ENCODE measurements around the gene KRTAP19-7.

KRTAP19-7 gene

GRCh38 chr21:30561264-30561895 lies at the start of gene KRTAP19-7:
TSS of gene KRTAP19-7 (minus strand) at chr21:30561314. CDS start at chr21:30561289, 25 bp downstream.
- DNase-seq (ENCODE audit: low read depth) = no peak

- no peak for DNase-seq (ENCODE audit: low read depth)
Measured at GRCh38 chr21:30605968-30606367, 44.9 kb upstream of the KRTAP19-7 start.

GRCh38 chr21:30600787-30601186 lies 39.7 kb upstream of the KRTAP19-7 start, which contains the start of gene KRTAP22-1:
TSS of gene KRTAP22-1 (plus strand) at chr21:30601087.
- no peak for DNase-seq (ENCODE audit: low read depth)

GRCh38 chr21:30598802-30599201 lies 37.7 kb upstream of the KRTAP19-7 start, which contains the start of gene KRTAP6-2:
TSS of gene KRTAP6-2 (minus strand) at chr21:30598902. CDS start at chr21:30598874, 28 bp downstream.
- no peak for DNase-seq (ENCODE audit: low read depth)

GRCh38 chr21:30592140-30592539 lies 31.0 kb upstream of the KRTAP19-7 start, which contains the start of gene KRTAP6-3:
TSS of gene KRTAP6-3 (plus strand) at chr21:30592440. CDS start at chr21:30592446, 6 bp downstream.
- DNase-seq (ENCODE audit: low read depth) = no peak

GRCh38 chr21:30590297-30590696 lies 29.2 kb upstream of the KRTAP19-7 start, which contains the start of gene KRTAP22-2:
TSS of gene KRTAP22-2 (minus strand) at chr21:30590397.
- no peak for DNase-seq (ENCODE audit: low read depth)

GRCh38 chr21:30582870-30583269 lies 21.8 kb upstream of the KRTAP19-7 start:
- no peak for DNase-seq (ENCODE audit: low read depth)

GRCh38 chr21:30580132-30580531 lies 19.0 kb upstream of the KRTAP19-7 start:
- DNase-seq (ENCODE audit: low read depth) = no peak

- no peak for DNase-seq (ENCODE audit: low read depth)
Measured at GRCh38 chr21:30579346-30579745, 18.2 kb upstream of the KRTAP19-7 start.

- DNase-seq (ENCODE audit: low read depth) = no peak
Measured at GRCh38 chr21:30577766-30578165, 16.7 kb upstream of the KRTAP19-7 start.

GRCh38 chr21:30567617-30568016 lies 6.5 kb upstream of the KRTAP19-7 start:
- no peak for DNase-seq (ENCODE audit: low read depth)

GRCh38 chr21:30563630-30564029 lies 2.5 kb upstream of the KRTAP19-7 start:
- DNase-seq (ENCODE audit: low read depth) = no peak

GRCh38 chr21:30563072-30563471 lies 2.0 kb upstream of the KRTAP19-7 start:
- no peak for DNase-seq (ENCODE audit: low read depth)

- DNase-seq (ENCODE audit: low read depth) = no peak
Measured at GRCh38 chr21:30561957-30562356, 843 bp upstream of the KRTAP19-7 start.

GRCh38 chr21:30555095-30555494 lies 6.0 kb downstream of the KRTAP19-7 start:
- no peak for DNase-seq (ENCODE audit: low read depth)

- DNase-seq (ENCODE audit: low read depth) = no peak
Measured at GRCh38 chr21:30552782-30553181, 8.3 kb downstream of the KRTAP19-7 start.

GRCh38 chr21:30541764-30542163 lies 19.4 kb downstream of the KRTAP19-7 start, which contains the start of gene KRTAP19-6:
TSS of gene KRTAP19-6 (minus strand) at chr21:30541864. CDS start at chr21:30541833, 31 bp downstream.
- DNase-seq (ENCODE audit: low read depth) = no peak

- no peak for DNase-seq (ENCODE audit: low read depth)
Measured at GRCh38 chr21:30518876-30519275, 42.2 kb downstream of the KRTAP19-7 start.

GRCh38 chr21:30515681-30516080 lies 45.4 kb downstream of the KRTAP19-7 start:
- DNase-seq (ENCODE audit: low read depth) = no peak
